Tibial nerve (tissue), 4 donors: ENCODE results near the gene DDAH2. TPM values are rescaled to one million over a fixed set of nuclear protein-coding genes. Genes with fewer than 3 reads are reported as not detected.

Experiments
- DNase-seq, 2 donors: peaks; one replicate each; pipeline ENCODE4 v3.0.0-alpha.2; 2019; ENCODE audit warnings: low spot score in 2 of 2
- H3K27ac ChIP-seq, 4 donors: fragments of 200-600 bp; sonication (generic) in 3 of 4; one replicate each; pipeline ENCODE4 v1.5.1; 2017 to 2019; ENCODE audit warnings: mild to moderate bottlenecking in 1 of 4
- H3K27me3 ChIP-seq, 2 donors: fragments of 200-600 bp; sonication (generic) in 1 of 2; one replicate each; pipeline versions ENCODE4 v1.5.1 to v1.6.0; 2017 to 2019
- H3K36me3 ChIP-seq, 3 donors: fragments of 200-600 bp; sonication (generic); one replicate each; pipeline ENCODE4 v1.5.1; 2018 to 2019
- H3K4me1 ChIP-seq, 4 donors: fragments of 200-600 bp; sonication (generic) in 3 of 4; one replicate each; pipeline ENCODE4 v1.5.1; 2017 to 2019
- H3K4me3 ChIP-seq, 4 donors: fragments of 200-600 bp; sonication (generic) in 3 of 4; one replicate each; pipeline ENCODE4 v1.5.1; 2017 to 2019; ENCODE audit warnings: mild to moderate bottlenecking in 1 of 4, moderate library complexity in 1 of 4
- H3K9me3 ChIP-seq, 4 donors: fragments of 200-600 bp; sonication (generic) in 3 of 4; one replicate each; pipeline ENCODE4 v1.5.1; 2017 to 2019
- CTCF ChIP-seq, 5 experiments: fragments of 200-600 bp in 3 of 5; fragments of 450-650 bp in 2 of 5; sonication (generic) in 3 of 5; IDR thresholded peaks; one replicate each; pipeline ENCODE4 v1.5.1; 2016 to 2019; ENCODE audit warnings: antibody characterized with exemption in 5 of 5, mild to moderate bottlenecking in 3 of 5, moderate library complexity in 2 of 5
- EP300 ChIP-seq, 2 donors: sonication (generic); formaldehyde crosslinking; IDR thresholded peaks; one replicate each; pipeline ENCODE4 v1.6.1; 2017; ENCODE audit warnings: antibody characterized with exemption in 2 of 2, mild to moderate bottlenecking in 1 of 2
- POLR2A ChIP-seq, 2 donors: fragments of 450-650 bp; IDR thresholded peaks; one replicate each; pipeline ENCODE4 v1.6.1; 2017; ENCODE audit warnings: antibody characterized with exemption in 2 of 2, mild to moderate bottlenecking in 2 of 2, moderate library complexity in 2 of 2
- WGBS, 2 donors: methylation state at CpG; one replicate each; pipeline ENCODE4 v1.1.5; 2018; 5-methylcytosine and 5-hydroxymethylcytosine counted together
- total RNA-seq, 4 donors: library from RNA; depleted of rRNA; stranded (reverse); fragments of >200 nt; gene quantifications; one replicate each; pipeline ENCODE4 v1.1.0, GENCODE V29; 2016

The DDAH2 gene
- total RNA-seq, 4 donors from 2014 or later: 134 to 193 (median 166) TPM

- Histone ChIP-seq H3K9me3 (no peaks in the 10 kb centered on the region), H3K4me1 (no peaks in the 10 kb centered on the region), H3K27me3 (no peaks in the 10 kb centered on the region), H3K4me3 (no peak overlapping the region), H3K36me3 (peaks cover 0 to 15% (median 0%) of the 10 kb centered on the region in 3 donors), H3K27ac (no peak overlapping the region)
- no peak for TF ChIP-seq EP300 (IDR thresholded peaks at IDR 0.05)
- no peak for TF ChIP-seq CTCF (IDR thresholded peaks at IDR 0.05)
- no peak for TF ChIP-seq POLR2A (IDR thresholded peaks at IDR 0.05)
- DNase-seq: no peak
- 89 to 95% methylated on average over 8 of the region's 8 CpGs for WGBS, 2 donors
Measured at GRCh38 chr6:31749301-31750036, 20.4 kb upstream of the DDAH2 start.

- WGBS, 2 donors: 29 to 40% methylated on average over 1 of the region's 1 CpG
- peaks cover 0 to 13% (median 3%) of the 10 kb centered on the region in 4 donors for H3K4me1 ChIP-seq
- H3K27me3 ChIP-seq: no peaks in the 10 kb centered on the region
- peaks cover 0 to 30% (median 0%) of the 10 kb centered on the region in 3 donors for H3K36me3 ChIP-seq
- H3K27ac ChIP-seq: no peak overlapping the region
- no peaks in the 10 kb centered on the region for H3K9me3 ChIP-seq
- no peak for DNase-seq
- no peak overlapping the region for H3K4me3 ChIP-seq
- no peak for TF ChIP-seq EP300 (IDR thresholded peaks at IDR 0.05)
- TF ChIP-seq POLR2A (IDR thresholded peaks at IDR 0.05): no peak
- TF ChIP-seq CTCF (IDR thresholded peaks at IDR 0.05): no peak
Measured at GRCh38 chr6:31744422-31744821, 15.3 kb upstream of the DDAH2 start.

- DNase-seq: no peak
- H3K36me3 ChIP-seq: peaks cover 0 to 30% (median 0%) of the 10 kb centered on the region in 3 donors
- TF ChIP-seq POLR2A (IDR thresholded peaks at IDR 0.05) (no peak), CTCF (IDR thresholded peaks at IDR 0.05) (no peak)
- peaks cover 0 to 28% (median 16%) of the 10 kb centered on the region in 4 donors for H3K4me1 ChIP-seq
- H3K27ac ChIP-seq: no peak overlapping the region
- 86 to 87% methylated on average over 3 of the region's 3 CpGs for WGBS, 2 donors
- no peaks in the 10 kb centered on the region for H3K9me3 ChIP-seq
- no peaks in the 10 kb centered on the region for H3K27me3 ChIP-seq
- no peak overlapping the region for H3K4me3 ChIP-seq
Measured at GRCh38 chr6:31742894-31743293, 13.8 kb upstream of the DDAH2 start.

- peaks cover 0 to 22% (median 0%) of the 10 kb centered on the region in 3 donors for H3K36me3 ChIP-seq
- WGBS, 2 donors: 85 to 86% methylated on average over 2 of the region's 2 CpGs
- H3K4me1 ChIP-seq: peaks cover 0 to 39% (median 26%) of the 10 kb centered on the region in 4 donors
- no peak for TF ChIP-seq CTCF (IDR thresholded peaks at IDR 0.05)
- H3K4me3 ChIP-seq: no peak overlapping the region
- no peak overlapping the region for H3K27ac ChIP-seq
- H3K27me3 ChIP-seq: no peaks in the 10 kb centered on the region
- H3K9me3 ChIP-seq: no peaks in the 10 kb centered on the region
- DNase-seq: no peak
Measured at GRCh38 chr6:31741815-31742214, 12.7 kb upstream of the DDAH2 start.

- Histone ChIP-seq H3K27ac (peak overlapping the region in 3 of 4 donors; percentile 76 to 91 (median 81)), H3K36me3 (peaks cover 0 to 15% (median 0%) of the 10 kb centered on the region in 3 donors), H3K27me3 (no peaks in the 10 kb centered on the region), H3K4me3 (peak overlapping the region; percentile 57 to 82 (median 68)), H3K4me1 (peaks cover 0 to 42% (median 30%) of the 10 kb centered on the region in 4 donors), H3K9me3 (no peaks in the 10 kb centered on the region)
- no peak for TF ChIP-seq EP300 (IDR thresholded peaks at IDR 0.05)
- no peak for TF ChIP-seq CTCF (IDR thresholded peaks at IDR 0.05)
- TF ChIP-seq POLR2A (IDR thresholded peaks at IDR 0.05): no peak
- no peak for DNase-seq
- 18 to 23% methylated on average over 27 to 29 of the region's 29 CpGs for WGBS, 2 donors
Measured at GRCh38 chr6:31740397-31741223, 11.5 kb upstream of the DDAH2 start.
